Gastrocnemius medialis (tissue), 4 donors: Measurements from ENCODE around the gene PPP1R16B.

Source experiments
- CTCF ChIP-seq, 5 experiments: fragments of 450-650 bp in 3 of 5; fragments of 200-600 bp in 2 of 5; sonication (generic) in 2 of 5; IDR thresholded peaks in 4 of 5; conservative IDR thresholded peaks in 1 of 5; 1 replicate in 4 of 5; 2 replicates in 1 of 5; pipeline ENCODE4 v1.5.1; 2016 to 2019; ENCODE audit warnings: antibody characterized with exemption in 5 of 5, mild to moderate bottlenecking in 3 of 5, moderate library complexity in 3 of 5
- POLR2A ChIP-seq, 2 donors: fragments of 450-650 bp; IDR thresholded peaks; one replicate each; pipeline ENCODE4 v1.6.1; 2017; ENCODE audit warnings: antibody characterized with exemption in 2 of 2, mild to moderate bottlenecking in 2 of 2, moderate library complexity in 2 of 2

DNA sequence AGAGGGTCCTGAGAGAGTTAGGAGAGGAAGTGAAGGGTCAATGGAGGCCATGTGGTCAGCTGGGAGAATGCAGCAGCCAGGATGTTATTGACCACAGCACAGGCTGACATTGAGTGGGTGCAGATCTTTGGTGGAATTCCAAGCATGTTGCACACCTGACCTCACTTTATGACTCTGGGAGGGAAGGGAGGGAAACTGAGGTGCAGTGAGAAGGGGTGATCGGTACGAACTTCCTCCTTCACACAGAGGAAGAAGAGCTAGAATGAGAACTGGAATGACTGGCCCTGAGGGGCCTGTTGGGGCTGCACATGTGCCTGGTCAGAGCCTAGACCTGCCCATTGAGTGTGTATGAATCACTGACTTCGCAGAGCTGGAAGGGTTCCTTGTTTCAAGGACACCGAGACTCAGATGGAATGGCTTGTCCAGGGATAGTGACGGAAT is 130.5 kb downstream of the PPP1R16B start:
- TF ChIP-seq CTCF (IDR thresholded peaks at IDR 0.05 in 4 of 5, conservative IDR thresholded peaks at IDR 0.05 in 1 of 5) (no peak), POLR2A (IDR thresholded peaks at IDR 0.05) (no peak)
